GM15510 (cell line): Measurements from ENCODE around the gene GMDS.

ENCODE experiments used
- POLR2A ChIP-seq: IDR thresholded peaks from 3 replicates; pipeline ENCODE4 v1.6.1; 2011; ENCODE audit warnings: borderline replicate concordance; ENCODE audit not compliant: insufficient read length; ENCODE audit errors: extremely low read depth

GMDS gene

GRCh38 chr6:2037237-2037926, 208.0 kb downstream of the GMDS start:
- TF ChIP-seq POLR2A = no peak

GRCh38 chr6:2036710-2037023, 208.7 kb downstream of the GMDS start:
- no peak for TF ChIP-seq POLR2A

- no peak for TF ChIP-seq POLR2A
Measured at GRCh38 chr6:2035826-2036709, 209.3 kb downstream of the GMDS start.

GRCh38 chr6:2035046-2035445, 210.4 kb downstream of the GMDS start:
- TF ChIP-seq POLR2A = no peak

GRCh38 chr6:2034256-2034655, 211.1 kb downstream of the GMDS start:
- TF ChIP-seq POLR2A = no peak

GRCh38 chr6:2033544-2033943, 211.9 kb downstream of the GMDS start:
- no peak for TF ChIP-seq POLR2A

GRCh38 chr6:2030682-2031244, 214.6 kb downstream of the GMDS start:
- TF ChIP-seq POLR2A = no peak

GRCh38 chr6:2029952-2030351, 215.5 kb downstream of the GMDS start:
- TF ChIP-seq POLR2A = no peak

GRCh38 chr6:2029130-2029794, 216.1 kb downstream of the GMDS start:
- no peak for TF ChIP-seq POLR2A

GRCh38 chr6:2028457-2029038, 216.9 kb downstream of the GMDS start:
- TF ChIP-seq POLR2A = no peak

- no peak for TF ChIP-seq POLR2A
Measured at GRCh38 chr6:2026133-2026532, 219.3 kb downstream of the GMDS start.

GRCh38 chr6:2021713-2022125, 223.7 kb downstream of the GMDS start:
- TF ChIP-seq POLR2A = no peak

GRCh38 chr6:2020909-2021308, 224.5 kb downstream of the GMDS start:
- no peak for TF ChIP-seq POLR2A

- no peak for TF ChIP-seq POLR2A
Measured at GRCh38 chr6:2019051-2019450, 226.4 kb downstream of the GMDS start.

- no peak for TF ChIP-seq POLR2A
Measured at GRCh38 chr6:2016040-2016439, 229.4 kb downstream of the GMDS start.
